Measurements from ENCODE around the gene ARHGEF10L.

- TF ChIP-seq CTCF (IDR thresholded peaks at IDR 0.05) (no peak), POLR2A (IDR thresholded peaks at IDR 0.05) (no peak)
Measured at GRCh38 chr1:17615959-17616358, 76.5 kb downstream of the ARHGEF10L start.
